ENCODE data around the gene PSG7. TPM values are rescaled to one million over a fixed set of nuclear protein-coding genes. Genes with fewer than 3 reads are reported as not detected.
"Not testable (repeated sequence)": the region's sequence is repeated elsewhere in the genome, so short reads cannot be mapped to it uniquely, and the experiment has no call there.

The PSG7 gene
- total RNA-seq, 1 experiment from 2014 or later = not detected

DNA sequence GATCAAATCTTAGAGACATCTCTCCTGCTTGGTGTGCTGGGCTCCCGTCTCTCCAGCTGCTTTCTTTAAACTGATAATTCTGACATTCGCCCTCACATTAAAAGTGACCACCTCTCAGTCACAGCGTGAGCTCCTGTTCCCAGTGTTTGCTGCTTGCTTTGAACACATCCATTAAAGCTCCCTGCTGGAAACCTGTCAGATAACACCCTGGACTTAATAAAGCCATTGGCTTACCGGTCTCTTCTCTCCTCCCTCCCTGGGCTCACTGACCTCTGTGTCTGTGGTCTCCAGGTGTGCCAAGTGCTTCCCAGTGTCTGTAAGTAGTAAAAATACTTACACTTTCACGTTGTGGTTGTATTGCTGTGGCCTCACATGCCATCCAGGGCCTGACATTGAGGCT is 55.0 kb downstream of the PSG7 start:
- not testable (repeated sequence) for H4K5ac ChIP-seq (ENCODE audit: insufficient read length, low read depth, low read length); H2BK20ac ChIP-seq (ENCODE audit: low read depth, low read length, poor library complexity, severe bottlenecking); H2BK15ac ChIP-seq (ENCODE audit: low read depth, low read length); H2BK5ac ChIP-seq (ENCODE audit: insufficient read length, low read length); H3K23me2 ChIP-seq (ENCODE audit: insufficient read length, low read depth, low read length, poor library complexity, severe bottlenecking); H4K91ac ChIP-seq (ENCODE audit: insufficient read length, low read depth, low read length); H3K79me2 ChIP-seq (ENCODE audit: insufficient read depth, low read length); H3K23ac ChIP-seq (ENCODE audit: insufficient read length, low read depth, low read length); DNase-seq; H3K56ac ChIP-seq (ENCODE audit: insufficient read length, low read depth, low read length); H2BK12ac ChIP-seq (ENCODE audit: insufficient read length, low read depth, low read length); H2AFZ ChIP-seq (ENCODE audit: low read length); H3K4ac ChIP-seq (ENCODE audit: low read depth, low read length); H3K4me3 Mint-ChIP-seq; H3K27me3 ChIP-seq (ENCODE audit: insufficient read depth, low read length); H3K18ac ChIP-seq (ENCODE audit: insufficient read length, low read depth, low read length); H4K8ac ChIP-seq (replicated peaks; ENCODE audit: insufficient read length, low read depth, low read length); H3K27ac ChIP-seq (ENCODE audit: insufficient read length, low read depth, low read length); H2BK120ac ChIP-seq (ENCODE audit: low read depth, low read length, poor library complexity, severe bottlenecking); H3K14ac ChIP-seq (ENCODE audit: insufficient read depth, low read length); H3T11ph ChIP-seq (ENCODE audit: low read length); H2AK5ac ChIP-seq (ENCODE audit: insufficient read length, low read length); H4K20me1 ChIP-seq (ENCODE audit: control insufficient read depth, insufficient read depth, insufficient read length); H3K27ac Mint-ChIP-seq; H3K4me1 ChIP-seq (ENCODE audit: insufficient read depth, low read length); H3K4me2 ChIP-seq (ENCODE audit: insufficient read depth, insufficient read length, low read length); H3K79me1 ChIP-seq (ENCODE audit: insufficient read depth, low read depth, low read length, poor library complexity, severe bottlenecking); H3K4me1 Mint-ChIP-seq; H3K9ac ChIP-seq (ENCODE audit: extremely low read depth, insufficient read length, low read length)
- WGBS (ENCODE audit: extremely low coverage, insufficient read length, low lambda C conversion rate) = no CpG with 5 or more reads among the region's 5 CpGs
- peaks cover 12% of the 10 kb centered on the region for H3K27me3 Mint-ChIP-seq (ENCODE audit: low read depth)
- H3K36me3 Mint-ChIP-seq (ENCODE audit: insufficient read depth in 1 of 3, low read depth in 3 of 3) = peaks cover 8 to 57% (median 12%) of the 10 kb centered on the region in 3 experiments; a peak in 6 of 7 replicates
- H3K9me3 Mint-ChIP-seq = peaks cover 96% of the 10 kb centered on the region in 2 experiments
- peaks cover 44% of the 10 kb centered on the region for H3K9me3 ChIP-seq (ENCODE audit: control insufficient read depth, low read depth, low read length)

Measured in H9 (cell line).